ENCODE data around the gene XPR1. TPM values are rescaled to one million over a fixed set of nuclear protein-coding genes. Genes with fewer than 3 reads are reported as not detected.

The XPR1 gene
- total RNA-seq, 1 donor from 2014 or later = 12.0 TPM

DNA sequence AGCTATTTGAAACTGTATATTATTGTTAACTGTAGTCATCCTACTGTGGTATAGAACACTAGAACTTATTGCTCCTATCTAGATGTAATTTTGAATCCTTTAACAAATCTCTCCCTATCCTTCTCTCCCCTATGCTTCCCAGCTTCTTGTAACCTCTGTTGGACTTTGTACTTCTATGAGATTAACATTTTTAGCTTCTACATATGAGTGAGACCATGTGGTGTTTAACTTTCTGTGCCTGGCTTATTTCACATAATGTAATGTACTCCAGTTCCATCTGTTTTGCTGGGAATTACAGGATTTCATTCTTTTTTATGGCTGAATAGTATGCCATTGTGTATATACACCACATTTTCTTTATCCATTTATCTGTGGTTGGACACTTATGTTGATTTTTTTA is 216.4 kb downstream of the XPR1 start:
- H3K36me3 ChIP-seq = no peaks in the 10 kb centered on the region
- H3K9me3 ChIP-seq = no peaks in the 10 kb centered on the region
- intact Hi-C loops (cut with DNase I) = no loop called here
- H3K27ac ChIP-seq = no peak overlapping the region
- H3K27me3 ChIP-seq = no peaks in the 10 kb centered on the region
- TF ChIP-seq POLR2A (IDR thresholded peaks at IDR 0.05) (no peak), POLR2AphosphoS5 (IDR thresholded peaks at IDR 0.05; ENCODE audit: insufficient read depth in 1 of 2, low read depth in 1 of 2) (no peak)
- TF ChIP-seq, protein P1, sequence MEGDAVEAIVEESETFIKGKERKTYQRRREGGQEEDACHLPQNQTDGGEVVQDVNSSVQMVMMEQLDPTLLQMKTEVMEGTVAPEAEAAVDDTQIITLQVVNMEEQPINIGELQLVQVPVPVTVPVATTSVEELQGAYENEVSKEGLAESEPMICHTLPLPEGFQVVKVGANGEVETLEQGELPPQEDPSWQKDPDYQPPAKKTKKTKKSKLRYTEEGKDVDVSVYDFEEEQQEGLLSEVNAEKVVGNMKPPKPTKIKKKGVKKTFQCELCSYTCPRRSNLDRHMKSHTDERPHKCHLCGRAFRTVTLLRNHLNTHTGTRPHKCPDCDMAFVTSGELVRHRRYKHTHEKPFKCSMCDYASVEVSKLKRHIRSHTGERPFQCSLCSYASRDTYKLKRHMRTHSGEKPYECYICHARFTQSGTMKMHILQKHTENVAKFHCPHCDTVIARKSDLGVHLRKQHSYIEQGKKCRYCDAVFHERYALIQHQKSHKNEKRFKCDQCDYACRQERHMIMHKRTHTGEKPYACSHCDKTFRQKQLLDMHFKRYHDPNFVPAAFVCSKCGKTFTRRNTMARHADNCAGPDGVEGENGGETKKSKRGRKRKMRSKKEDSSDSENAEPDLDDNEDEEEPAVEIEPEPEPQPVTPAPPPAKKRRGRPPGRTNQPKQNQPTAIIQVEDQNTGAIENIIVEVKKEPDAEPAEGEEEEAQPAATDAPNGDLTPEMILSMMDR (IDR thresholded peaks at IDR 0.05) = no peak
- no peak for DNase-seq (ENCODE audit: extremely low spot score in 2 of 2)
- H3K4me3 ChIP-seq = no peak overlapping the region
- no peaks in the 10 kb centered on the region for H3K4me1 ChIP-seq

DNA sequence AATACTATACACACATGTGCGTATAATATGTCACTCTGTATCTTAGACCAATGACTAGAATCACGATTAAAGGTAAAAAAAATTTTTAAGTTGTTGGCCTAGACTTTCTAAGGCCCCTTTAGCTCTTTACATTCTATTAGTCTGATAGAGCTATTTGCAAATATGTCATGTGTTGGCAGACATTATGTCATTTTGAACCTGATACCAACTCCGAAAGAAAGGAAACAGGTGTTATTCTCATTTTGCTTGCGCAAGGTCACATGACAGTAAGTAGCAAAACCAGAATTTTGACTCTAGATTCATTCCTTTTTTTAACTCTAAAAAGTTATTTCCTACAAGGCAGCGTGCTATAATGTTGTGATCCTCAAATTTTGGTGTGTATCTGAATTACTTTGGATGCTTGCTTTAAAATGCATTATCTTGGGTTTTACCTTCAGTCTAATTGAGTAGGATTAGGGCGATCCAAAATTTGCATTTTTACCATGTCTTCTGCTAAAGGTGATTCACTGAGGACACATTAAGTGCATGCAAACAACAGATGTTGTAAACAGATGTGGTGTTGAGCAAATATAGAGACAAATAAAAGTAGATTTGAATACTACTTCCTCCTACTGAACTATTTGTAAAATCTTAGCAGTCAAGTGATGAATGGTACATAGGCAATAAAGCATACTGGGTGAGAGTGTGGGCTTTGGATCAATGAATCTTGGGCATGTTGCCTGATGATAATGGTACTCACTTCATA is 217.4 kb downstream of the XPR1 start:
- Histone ChIP-seq H3K4me1 (no peaks in the 10 kb centered on the region), H3K27me3 (no peaks in the 10 kb centered on the region), H3K27ac (no peak overlapping the region), H3K9me3 (no peaks in the 10 kb centered on the region), H3K36me3 (no peaks in the 10 kb centered on the region), H3K4me3 (no peak overlapping the region)
- TF ChIP-seq, protein P1 (IDR thresholded peaks at IDR 0.05) = no peak
- no peak for TF ChIP-seq POLR2AphosphoS5 (IDR thresholded peaks at IDR 0.05; ENCODE audit: insufficient read depth in 1 of 2, low read depth in 1 of 2)
- no peak for TF ChIP-seq POLR2A (IDR thresholded peaks at IDR 0.05)
- intact Hi-C loops (cut with DNase I) = no loop called here
- DNase-seq (ENCODE audit: extremely low spot score in 2 of 2) = no peak

DNA sequence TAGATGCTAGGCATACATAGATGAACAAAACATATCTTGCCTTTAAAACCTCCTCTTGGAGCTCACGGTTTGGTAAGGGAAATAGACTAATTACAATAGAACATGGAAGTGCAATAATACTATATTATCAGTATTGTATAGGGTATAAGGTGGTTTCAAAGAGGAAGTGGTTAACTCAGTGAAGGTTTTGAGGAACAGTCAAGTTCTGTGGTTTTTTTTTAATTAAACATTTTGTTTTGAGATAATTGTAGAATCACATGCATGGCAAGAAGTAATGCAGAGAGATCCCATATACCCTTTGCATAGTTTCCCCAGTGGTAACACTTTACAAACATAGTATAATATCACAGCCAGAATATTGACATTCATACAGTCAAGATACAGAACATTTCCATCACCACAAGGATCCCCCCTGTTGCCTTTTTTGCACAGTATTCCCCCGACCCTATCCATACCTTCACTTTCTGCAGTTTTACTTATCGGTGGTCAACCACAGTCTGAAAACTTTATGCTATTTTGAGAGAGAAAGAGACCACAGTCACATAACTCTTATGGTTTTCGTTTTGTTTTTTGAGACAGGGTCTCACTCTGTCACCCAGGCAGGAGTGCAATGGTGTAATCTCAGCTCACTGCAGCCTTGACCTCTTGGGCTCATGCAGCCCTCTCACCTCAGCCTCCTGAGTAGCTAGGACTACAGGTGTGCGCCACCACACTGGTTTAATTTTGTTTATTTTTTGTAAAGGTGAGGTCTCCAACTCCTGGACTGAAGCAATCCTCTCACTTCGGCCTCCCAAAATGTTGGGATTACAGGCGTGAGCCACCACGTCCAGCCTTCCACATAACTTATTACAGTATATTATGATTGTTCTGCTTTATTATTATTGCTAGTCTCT is 220.4 kb downstream of the XPR1 start:
- Histone ChIP-seq H3K36me3 (no peaks in the 10 kb centered on the region), H3K27ac (no peak overlapping the region), H3K4me3 (no peak overlapping the region), H3K4me1 (no peaks in the 10 kb centered on the region), H3K9me3 (no peaks in the 10 kb centered on the region), H3K27me3 (no peaks in the 10 kb centered on the region)
- no peak for DNase-seq (ENCODE audit: extremely low spot score in 2 of 2)
- TF ChIP-seq, protein P1 (IDR thresholded peaks at IDR 0.05) = no peak
- TF ChIP-seq POLR2A (IDR thresholded peaks at IDR 0.05) (no peak), POLR2AphosphoS5 (IDR thresholded peaks at IDR 0.05; ENCODE audit: insufficient read depth in 1 of 2, low read depth in 1 of 2) (no peak)
- intact Hi-C loops (cut with DNase I) = no loop called here

DNA sequence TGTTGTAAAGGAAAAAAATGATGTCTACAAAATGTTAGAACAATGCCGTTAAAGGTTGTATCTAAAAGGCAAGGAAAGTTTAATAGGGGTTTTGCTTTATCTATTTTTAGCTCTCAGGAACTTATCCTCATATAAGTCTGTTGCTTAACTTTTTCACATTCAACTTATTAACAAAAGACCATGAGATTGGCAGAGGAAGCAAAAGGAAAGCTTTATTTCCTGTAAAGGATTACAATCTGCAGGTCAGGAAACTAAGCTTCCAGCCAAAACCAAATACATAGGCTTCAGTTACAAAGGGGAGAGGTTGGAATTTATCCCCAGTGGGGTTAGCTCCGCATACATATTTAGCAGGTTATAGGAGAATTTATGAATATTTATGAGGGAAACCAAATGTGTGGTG is 222.2 kb downstream of the XPR1 start:
- no peaks in the 10 kb centered on the region for H3K9me3 ChIP-seq
- TF ChIP-seq, protein P1 (IDR thresholded peaks at IDR 0.05) = no peak
- TF ChIP-seq POLR2AphosphoS5 (IDR thresholded peaks at IDR 0.05; ENCODE audit: insufficient read depth in 1 of 2, low read depth in 1 of 2) = no peak
- no peaks in the 10 kb centered on the region for H3K4me1 ChIP-seq
- intact Hi-C loops (cut with DNase I) = no loop called here
- no peaks in the 10 kb centered on the region for H3K27me3 ChIP-seq
- DNase-seq (ENCODE audit: extremely low spot score in 2 of 2) = no peak
- H3K27ac ChIP-seq = no peak overlapping the region
- H3K36me3 ChIP-seq = no peaks in the 10 kb centered on the region
- H3K4me3 ChIP-seq = no peak overlapping the region
